ENCODE data around the gene TFF3. TPM values are rescaled to one million over a fixed set of nuclear protein-coding genes. Genes with fewer than 3 reads are reported as not detected.

The TFF3 gene
- total RNA-seq, 4 donors from 2014 or later, result 1.8 to 23.6 (median 11.6) TPM

DNA sequence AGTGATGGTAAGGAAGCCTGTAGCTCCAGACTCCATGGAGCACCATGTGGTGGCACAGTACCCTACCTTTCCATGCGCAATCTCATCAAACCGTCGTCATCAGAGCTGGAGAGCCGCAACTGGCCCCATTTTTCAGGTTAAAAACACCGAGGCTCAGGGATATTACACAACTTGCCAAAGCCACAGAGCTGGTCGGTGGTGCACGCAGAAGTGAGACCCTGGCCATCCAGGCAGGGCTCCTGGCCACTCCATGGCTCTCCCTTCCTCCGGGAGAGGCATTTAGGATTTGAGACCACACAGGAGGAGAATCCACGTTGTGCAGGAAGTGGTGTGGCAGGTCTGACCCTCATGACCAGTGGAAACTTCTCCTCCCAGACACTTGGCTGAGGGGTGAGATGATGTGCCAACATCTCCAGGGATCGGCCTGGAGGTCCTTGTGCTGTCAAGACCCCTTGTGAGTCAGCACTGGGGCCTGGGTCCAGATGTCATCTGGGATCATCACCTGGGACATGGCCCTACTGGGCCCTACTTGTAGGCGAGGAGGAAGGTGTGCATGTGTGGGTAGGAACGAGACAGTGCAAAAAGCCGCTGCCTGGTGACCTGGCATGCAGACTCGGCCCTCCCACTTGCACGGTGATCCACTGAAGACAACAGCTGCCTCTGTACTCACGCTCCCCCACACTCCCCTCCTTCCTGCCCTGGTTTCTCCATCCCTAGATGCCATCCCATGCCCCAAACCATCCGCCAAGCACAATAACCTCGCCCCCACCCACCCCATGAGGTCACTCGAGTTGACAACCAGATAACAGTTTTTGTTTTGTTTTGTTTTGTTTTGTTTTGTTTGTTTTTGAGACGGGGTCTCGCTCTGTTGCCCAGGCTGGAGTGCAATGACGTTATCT, 10.4 kb downstream of the TFF3 start:
- ATAC-seq (ENCODE audit: low FRiP score) (no peak), DNase-seq (ENCODE audit: low spot score) (no peak)
- TF ChIP-seq, protein P1, sequence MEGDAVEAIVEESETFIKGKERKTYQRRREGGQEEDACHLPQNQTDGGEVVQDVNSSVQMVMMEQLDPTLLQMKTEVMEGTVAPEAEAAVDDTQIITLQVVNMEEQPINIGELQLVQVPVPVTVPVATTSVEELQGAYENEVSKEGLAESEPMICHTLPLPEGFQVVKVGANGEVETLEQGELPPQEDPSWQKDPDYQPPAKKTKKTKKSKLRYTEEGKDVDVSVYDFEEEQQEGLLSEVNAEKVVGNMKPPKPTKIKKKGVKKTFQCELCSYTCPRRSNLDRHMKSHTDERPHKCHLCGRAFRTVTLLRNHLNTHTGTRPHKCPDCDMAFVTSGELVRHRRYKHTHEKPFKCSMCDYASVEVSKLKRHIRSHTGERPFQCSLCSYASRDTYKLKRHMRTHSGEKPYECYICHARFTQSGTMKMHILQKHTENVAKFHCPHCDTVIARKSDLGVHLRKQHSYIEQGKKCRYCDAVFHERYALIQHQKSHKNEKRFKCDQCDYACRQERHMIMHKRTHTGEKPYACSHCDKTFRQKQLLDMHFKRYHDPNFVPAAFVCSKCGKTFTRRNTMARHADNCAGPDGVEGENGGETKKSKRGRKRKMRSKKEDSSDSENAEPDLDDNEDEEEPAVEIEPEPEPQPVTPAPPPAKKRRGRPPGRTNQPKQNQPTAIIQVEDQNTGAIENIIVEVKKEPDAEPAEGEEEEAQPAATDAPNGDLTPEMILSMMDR (IDR thresholded peaks at IDR 0.05), result no peak

- DNase-seq (ENCODE audit: low spot score) (no peak), ATAC-seq (ENCODE audit: low FRiP score) (no peak)
- TF ChIP-seq, protein P1 (IDR thresholded peaks at IDR 0.05), result no peak
These were observed 11.8 kb downstream of the TFF3 start for GRCh38 chr21:42303443-42303842.

DNA sequence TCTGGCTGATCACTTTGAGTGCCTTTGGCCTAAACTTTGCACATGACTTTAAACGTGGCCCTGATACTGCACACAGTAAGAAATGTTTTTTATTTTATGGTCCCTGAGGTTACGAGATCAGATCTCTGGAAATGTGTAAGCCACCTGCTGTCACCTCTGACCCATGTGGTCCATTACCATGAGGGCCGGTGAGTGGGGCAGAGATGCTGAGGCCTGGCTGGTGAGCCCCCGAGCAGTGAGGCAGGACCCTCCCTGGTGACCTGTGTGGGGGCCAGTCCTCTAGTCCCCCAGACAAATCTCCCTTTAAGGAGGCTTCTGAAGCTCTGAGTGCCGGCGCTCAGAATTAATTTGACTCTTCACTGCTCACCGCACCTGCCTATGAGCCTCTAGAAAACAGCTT, 12.4 kb downstream of the TFF3 start:
- no peak for ATAC-seq (ENCODE audit: low FRiP score)
- DNase-seq (ENCODE audit: low spot score), result no peak
- TF ChIP-seq, protein P1 (IDR thresholded peaks at IDR 0.05), result no peak

DNA sequence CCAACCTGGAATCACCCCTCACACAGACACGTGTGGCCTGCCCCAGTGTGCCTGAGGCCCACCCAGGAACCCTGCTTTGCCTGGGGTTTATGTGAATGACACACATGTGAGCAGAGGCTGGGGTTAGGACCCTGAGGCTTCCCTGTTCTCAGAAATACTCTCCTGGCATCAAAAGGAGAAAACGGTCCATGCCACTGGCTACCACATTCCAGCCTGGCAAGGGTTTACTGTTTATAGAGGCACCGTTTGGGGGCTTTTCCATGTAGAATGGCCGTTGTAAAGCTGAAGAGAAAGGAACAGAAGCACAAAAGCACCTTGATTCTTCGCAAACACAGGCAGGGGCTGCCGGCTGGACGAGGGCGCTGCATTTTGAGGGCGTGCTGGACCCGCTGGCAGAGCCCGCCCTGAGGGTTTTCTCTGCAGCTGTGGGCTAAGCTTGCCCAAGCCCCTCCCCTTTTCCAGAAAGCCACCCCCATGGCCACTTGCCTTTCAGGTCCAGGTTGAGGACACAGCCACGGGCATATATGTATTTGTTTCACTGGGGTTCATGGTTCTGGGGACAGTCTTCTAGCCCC, 13.0 kb downstream of the TFF3 start:
- DNase-seq (ENCODE audit: low spot score) (no peak), ATAC-seq (ENCODE audit: low FRiP score) (no peak)
- TF ChIP-seq, protein P1 (IDR thresholded peaks at IDR 0.05), result no peak

DNA sequence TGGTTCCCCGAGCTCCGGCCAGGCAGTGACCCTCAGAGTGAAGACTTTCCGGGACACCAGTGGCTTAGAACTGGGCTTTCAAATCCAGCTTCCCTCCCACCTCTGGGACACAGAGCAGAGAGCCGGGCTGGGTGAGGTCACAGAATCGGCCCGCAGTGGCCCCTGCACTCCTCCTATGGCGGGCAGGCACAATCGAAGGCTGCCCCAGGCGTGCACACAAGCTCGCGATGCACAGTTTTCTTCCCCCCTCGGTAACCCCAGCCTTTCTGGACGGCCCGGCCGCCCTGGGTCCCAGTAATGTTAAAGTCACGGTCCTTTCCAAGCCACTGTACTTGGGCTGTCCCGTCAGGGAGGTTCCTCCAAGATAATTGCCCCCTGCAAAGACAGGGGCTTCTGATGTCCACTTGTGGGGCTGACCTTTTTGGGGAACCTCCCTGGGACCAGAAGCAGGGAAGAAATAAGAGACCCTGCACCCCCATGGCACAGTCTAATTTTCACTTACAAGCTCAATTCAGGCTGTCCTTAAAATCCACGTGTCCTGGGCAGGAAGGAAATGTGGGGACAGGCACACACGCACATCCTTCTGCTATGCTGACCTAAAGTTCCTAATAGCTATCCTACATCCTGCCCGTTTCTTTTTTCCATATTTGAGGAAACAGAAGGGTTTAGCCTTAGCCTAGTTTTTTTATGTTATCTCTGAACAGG, 13.7 kb downstream of the TFF3 start:
- ATAC-seq (ENCODE audit: low FRiP score) (peak; percentile 41), DNase-seq (ENCODE audit: low spot score) (no peak)

GRCh38 chr21:42300956-42301355, 14.3 kb downstream of the TFF3 start:
- TF ChIP-seq, protein P1 (IDR thresholded peaks at IDR 0.05), result no peak
- ATAC-seq (ENCODE audit: low FRiP score) (no peak), DNase-seq (ENCODE audit: low spot score) (no peak)

More for the DNA sequence above, 13.7 kb downstream of the TFF3 start:
- TF ChIP-seq, protein P1 (IDR thresholded peaks at IDR 0.05), result no peak

Measured in omental fat pad (tissue), 4 donors.